ENCODE data around the gene HEATR5A. TPM values are rescaled to one million over a fixed set of nuclear protein-coding genes. Genes with fewer than 3 reads are reported as not detected.
A peak's percentile ranks its signal among the peaks of the same experiment; 100 is the strongest.
"Not testable (repeated sequence)": the region's sequence is repeated elsewhere in the genome, so short reads cannot be mapped to it uniquely, and the experiment has no call there.

Gene HEATR5A
- total RNA-seq = 10 to 100 TPM; 13.2 to 20.8 (median 17.6) TPM
- long read RNA-seq, partial matches to known transcripts = 0 of 1 reads
- long read RNA-seq, other reads (novel, unspliced or antisense) = 1 of 1 reads

- peak; percentile 97 to 98 (median 97) for DNase-seq
- intact Hi-C loops (cut with DNase I) = no loop called here
- 15% methylated on average over 10 of the region's 56 CpGs for WGBS (ENCODE audit: insufficient coverage, low coverage, low lambda C conversion rate, missing lambda C conversion rate)
- peaks cover 0 to 16% (median 2%) of the 10 kb centered on the region in 4 donors for H3K4me1 ChIP-seq
- TF ChIP-seq POLR2A (IDR thresholded peaks at IDR 0.05) = peak; percentile 99
- TF ChIP-seq, protein P1, sequence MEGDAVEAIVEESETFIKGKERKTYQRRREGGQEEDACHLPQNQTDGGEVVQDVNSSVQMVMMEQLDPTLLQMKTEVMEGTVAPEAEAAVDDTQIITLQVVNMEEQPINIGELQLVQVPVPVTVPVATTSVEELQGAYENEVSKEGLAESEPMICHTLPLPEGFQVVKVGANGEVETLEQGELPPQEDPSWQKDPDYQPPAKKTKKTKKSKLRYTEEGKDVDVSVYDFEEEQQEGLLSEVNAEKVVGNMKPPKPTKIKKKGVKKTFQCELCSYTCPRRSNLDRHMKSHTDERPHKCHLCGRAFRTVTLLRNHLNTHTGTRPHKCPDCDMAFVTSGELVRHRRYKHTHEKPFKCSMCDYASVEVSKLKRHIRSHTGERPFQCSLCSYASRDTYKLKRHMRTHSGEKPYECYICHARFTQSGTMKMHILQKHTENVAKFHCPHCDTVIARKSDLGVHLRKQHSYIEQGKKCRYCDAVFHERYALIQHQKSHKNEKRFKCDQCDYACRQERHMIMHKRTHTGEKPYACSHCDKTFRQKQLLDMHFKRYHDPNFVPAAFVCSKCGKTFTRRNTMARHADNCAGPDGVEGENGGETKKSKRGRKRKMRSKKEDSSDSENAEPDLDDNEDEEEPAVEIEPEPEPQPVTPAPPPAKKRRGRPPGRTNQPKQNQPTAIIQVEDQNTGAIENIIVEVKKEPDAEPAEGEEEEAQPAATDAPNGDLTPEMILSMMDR (IDR thresholded peaks at IDR 0.05) = peak in 2 of 4 donors; percentile 27 to 33
- peak within 1 kb of the TSS; percentile 76 to 99 (median 93) for H3K4me3 ChIP-seq
- H3K27me3 ChIP-seq = no peaks in the 10 kb centered on the region
- H3K27ac ChIP-seq = peak within 1 kb of the TSS; percentile 61 to 88 (median 71)
- ATAC-seq = peak; percentile 94 to 97 (median 96)
- H3K9me3 ChIP-seq = no peaks in the 10 kb centered on the region
- H3K36me3 ChIP-seq = no peaks in the 10 kb centered on the region
These were observed at the start of gene HEATR5A for GRCh38 chr14:31420319-31421111. HEATR5A (minus strand) TSS chr14:31420550; CDS start chr14:31402975, 17,575 bp downstream.

DNA sequence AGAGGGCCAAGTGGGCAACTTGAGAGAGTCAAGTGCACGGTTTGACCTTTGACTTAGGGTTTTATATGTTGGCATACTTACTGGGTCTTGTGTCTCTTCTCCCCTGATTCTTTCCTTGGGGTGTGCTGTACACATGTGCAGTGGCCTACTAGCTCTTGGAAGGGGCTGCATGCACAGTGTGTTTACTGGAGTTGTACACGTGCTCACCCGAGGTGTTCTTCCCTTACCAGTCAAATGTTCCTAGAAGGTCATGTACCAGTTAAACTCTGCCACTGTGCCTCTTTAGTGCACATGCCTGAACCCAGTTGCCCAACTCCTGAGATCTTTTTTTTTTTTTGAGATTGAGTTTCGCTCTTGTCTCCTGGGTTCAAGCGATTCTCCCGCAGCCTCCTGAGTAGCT is 46.2 kb upstream of the HEATR5A start:
- Histone ChIP-seq H3K4me3 (no peak overlapping the region), H3K4me1 (no peaks in the 10 kb centered on the region), H3K9me3 (no peaks in the 10 kb centered on the region), H3K27ac (no peak overlapping the region), H3K27me3 (no peaks in the 10 kb centered on the region), H3K36me3 (no peaks in the 10 kb centered on the region)
- intact Hi-C loops (cut with DNase I) = no loop called here
- WGBS (ENCODE audit: insufficient coverage, low coverage, low lambda C conversion rate, missing lambda C conversion rate) = 71% methylated on average over 6 of the region's 6 CpGs
- TF ChIP-seq, protein P1 (IDR thresholded peaks at IDR 0.05) = no peak
- TF ChIP-seq POLR2A (IDR thresholded peaks at IDR 0.05) = no peak
- no peak for DNase-seq
- ATAC-seq = peak in 1 of 4 donors; percentile 23

GRCh38 chr14:31465111-31465510 is 44.8 kb upstream of the HEATR5A start:
- Histone ChIP-seq H3K27ac (no peak overlapping the region), H3K27me3 (no peaks in the 10 kb centered on the region), H3K9me3 (no peaks in the 10 kb centered on the region), H3K36me3 (no peaks in the 10 kb centered on the region), H3K4me1 (no peaks in the 10 kb centered on the region), H3K4me3 (no peak overlapping the region)
- TF ChIP-seq POLR2A (IDR thresholded peaks at IDR 0.05) = no peak
- TF ChIP-seq, protein P1 (IDR thresholded peaks at IDR 0.05) = no peak
- intact Hi-C loops (cut with DNase I) = no loop called here
- no peak for DNase-seq
- ATAC-seq = no peak

- H3K36me3 ChIP-seq; H3K4me1 ChIP-seq; H3K9me3 ChIP-seq; H3K27ac ChIP-seq; ATAC-seq; H3K4me3 ChIP-seq; intact Hi-C loops (cut with DNase I); DNase-seq; H3K27me3 ChIP-seq: not testable (repeated sequence)
- WGBS (ENCODE audit: insufficient coverage, low coverage, low lambda C conversion rate, missing lambda C conversion rate) = 85% methylated on average over 2 of the region's 2 CpGs
These were observed 42.1 kb upstream of the HEATR5A start for GRCh38 chr14:31462450-31462849.

- Histone ChIP-seq H3K4me1 (peaks cover 0 to 10% (median 0%) of the 10 kb centered on the region in 4 donors), H3K9me3 (no peaks in the 10 kb centered on the region), H3K27me3 (no peaks in the 10 kb centered on the region), H3K27ac (no peak overlapping the region), H3K4me3 (no peak overlapping the region), H3K36me3 (no peaks in the 10 kb centered on the region)
- no peak for DNase-seq
- ATAC-seq = no peak
- intact Hi-C loops (cut with DNase I) = no loop called here
- WGBS (ENCODE audit: insufficient coverage, low coverage, low lambda C conversion rate, missing lambda C conversion rate) = 81% methylated on average over 3 of the region's 3 CpGs
- TF ChIP-seq POLR2A (IDR thresholded peaks at IDR 0.05) = no peak
- TF ChIP-seq, protein P1 (IDR thresholded peaks at IDR 0.05) = no peak
These were observed 41.2 kb upstream of the HEATR5A start for GRCh38 chr14:31461545-31461944.

All from right lobe of liver (tissue), 6 donors.